CD1c-positive myeloid dendritic cell (primary cell): ENCODE data around the gene TAS2R31.

Experiments used
- DNase-seq: peaks from one replicate; pipeline ENCODE4 v3.0.0-alpha.2; 2016; ENCODE audit errors: extremely low spot score

The TAS2R31 gene

GRCh38 chr12:11007608-11008007 lies 23.6 kb downstream of the TAS2R31 start:
- DNase-seq = no peak

- no peak for DNase-seq
Observed at GRCh38 chr12:10998204-10998603, 33.0 kb downstream of the TAS2R31 start, which contains the start of gene TAS2R20. TAS2R20 (minus strand) TSS chr12:10998304; CDS start chr12:10997875, 429 bp downstream.

DNA sequence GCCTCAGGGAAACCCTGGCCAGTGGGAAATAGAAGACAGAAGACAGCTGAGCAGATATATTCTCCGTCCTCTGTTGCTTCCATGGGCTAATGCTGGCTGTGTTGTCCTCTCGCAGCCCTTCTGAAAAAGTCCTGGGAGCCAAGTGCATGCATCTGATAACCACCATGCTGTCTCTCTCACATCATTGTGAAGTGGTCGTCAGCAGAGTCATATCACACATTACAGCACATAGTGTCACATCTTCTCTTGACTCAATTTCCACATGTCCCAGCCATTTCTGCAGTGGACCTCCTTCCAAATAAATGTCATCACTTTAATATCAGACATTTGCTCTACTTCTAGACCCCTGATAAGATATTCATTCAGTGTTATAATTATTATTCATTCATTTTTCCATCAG lies 36.9 kb downstream of the TAS2R31 start:
- DNase-seq = no peak

DNA sequence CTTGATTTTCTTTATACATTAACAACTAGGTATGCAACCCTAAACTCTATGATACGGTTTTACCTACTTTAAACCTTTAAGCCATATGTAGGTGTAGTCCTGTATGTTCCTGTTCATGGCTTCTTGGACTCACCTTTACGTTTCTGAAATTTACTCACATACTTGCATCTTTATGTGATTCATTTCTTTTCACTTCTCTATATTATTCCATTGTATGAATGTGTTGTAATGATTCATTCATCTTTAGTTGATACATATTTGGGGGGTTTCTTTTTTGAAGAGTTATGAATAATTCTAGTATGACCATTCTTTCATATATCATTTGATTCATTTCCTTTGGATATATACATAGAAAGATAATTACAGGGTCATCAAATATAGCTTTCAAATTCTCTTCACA lies 42.1 kb downstream of the TAS2R31 start:
- DNase-seq = no peak

DNA sequence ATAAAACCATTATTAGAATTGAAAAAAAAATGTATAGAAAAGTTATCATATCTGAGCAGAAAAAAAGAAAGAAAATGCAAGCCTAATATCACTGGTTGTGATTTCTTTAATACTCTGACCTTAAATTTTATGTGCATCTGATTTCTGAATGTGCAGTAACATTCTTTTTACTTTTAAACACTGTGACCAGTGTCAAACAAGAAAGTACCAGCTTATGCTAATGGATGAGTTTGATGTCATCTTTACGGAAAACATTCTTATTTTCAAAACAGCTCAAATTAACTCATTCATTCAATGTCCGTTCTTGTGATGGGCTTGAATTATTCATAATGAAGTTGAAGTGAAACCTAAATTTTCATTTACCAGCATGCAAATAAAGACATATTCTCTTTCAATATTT lies 44.4 kb downstream of the TAS2R31 start, which contains the start of gene TAS2R50:
Gene TAS2R50 (minus strand): TSS at position 101 of the 400 bp plus-strand sequence. CDS start 52 bp downstream, at position 49.
- no peak for DNase-seq

- DNase-seq = peak; percentile 24
Observed at GRCh38 chr12:10982244-10982643, 49.0 kb downstream of the TAS2R31 start.
